Common myeloid progenitor, CD34-positive (primary cell): ENCODE data around the gene SUN2.
A peak's percentile ranks its signal among the peaks of the same experiment; 100 is the strongest.

Source experiments
- CTCF ChIA-PET: fragments of 350-600 bp; sonication (Branson Sonifier 250); formaldehyde crosslinking; loops from one replicate; lab custom pipeline; 2021; ENCODE audit warnings: antibody characterized with exemption; lab: Charles Lee
- POLR2A ChIA-PET: fragments of 350-600 bp; sonication (Branson Sonifier 250); formaldehyde crosslinking; loops from one replicate; lab custom pipeline; 2021; ENCODE audit warnings: antibody characterized with exemption; lab: Charles Lee
- DNase-seq, 3 donors: peaks; one replicate each; pipeline versions ENCODE4 v3.0.0 to v3.0.0-alpha.2; 2013
- H3K27ac ChIP-seq, 2 experiments: 1 replicate in 1 of 2; 2 replicates in 1 of 2; pipeline ENCODE4 v1.7.0; 2013; ENCODE audit warnings: inconsistent platforms in 2 of 2, low read length in 2 of 2, mild to moderate bottlenecking in 2 of 2, low read depth in 1 of 2, moderate library complexity in 1 of 2; ENCODE audit not compliant: severe bottlenecking in 2 of 2, insufficient read depth in 1 of 2, poor library complexity in 1 of 2
- H3K27me3 ChIP-seq, 5 experiments: replicated peaks in 2 of 5; 1 replicate in 3 of 5; 2 replicates in 2 of 5; pipeline versions ENCODE4 v1.6.1 to v1.7.0; 2013; ENCODE audit warnings: low read length in 4 of 5, mild to moderate bottlenecking in 2 of 5, moderate library complexity in 2 of 5, inconsistent platforms in 1 of 5; ENCODE audit not compliant: insufficient read depth in 5 of 5, control insufficient read depth in 4 of 5
- H3K36me3 ChIP-seq, 4 experiments: 1 replicate in 2 of 4; 2 replicates in 2 of 4; pipeline versions ENCODE4 v1.6.1 to v1.7.0; 2013; ENCODE audit warnings: low read length in 3 of 4, control low read depth in 1 of 4, mild to moderate bottlenecking in 1 of 4; ENCODE audit not compliant: control insufficient read depth in 4 of 4, insufficient read depth in 4 of 4
- H3K4me1 ChIP-seq, 4 experiments: 1 replicate in 3 of 4; 2 replicates in 1 of 4; pipeline versions ENCODE4 v1.6.1 to v1.7.1; 2013; ENCODE audit warnings: low read length in 3 of 4, mild to moderate bottlenecking in 3 of 4, control low read depth in 1 of 4, inconsistent platforms in 1 of 4, moderate library complexity in 1 of 4; ENCODE audit not compliant: control insufficient read depth in 4 of 4, insufficient read depth in 4 of 4; ENCODE audit errors: control extremely low read depth in 1 of 4
- H3K4me3 ChIP-seq, 7 experiments: 1 replicate in 4 of 7; 2 replicates in 3 of 7; pipeline versions ENCODE4 v1.5.1 to v1.7.0; 2013; ENCODE audit warnings: mild to moderate bottlenecking in 7 of 7, low read length in 6 of 7, moderate library complexity in 6 of 7, inconsistent platforms in 2 of 7, low read depth in 2 of 7, control low read depth in 1 of 7; ENCODE audit not compliant: insufficient read depth in 4 of 7, control insufficient read depth in 1 of 7; ENCODE audit errors: extremely low read depth in 1 of 7
- H3K9me3 ChIP-seq, 5 experiments: 1 replicate in 4 of 5; 2 replicates in 1 of 5; pipeline versions ENCODE4 v1.6.1 to v1.7.1; 2013; ENCODE audit warnings: low read length in 4 of 5, mild to moderate bottlenecking in 2 of 5, inconsistent platforms in 1 of 5, low read depth in 1 of 5, moderate library complexity in 1 of 5; ENCODE audit not compliant: control insufficient read depth in 4 of 5, insufficient read depth in 2 of 5; ENCODE audit errors: control extremely low read depth in 1 of 5
- WGBS: methylation state at CpG from one replicate; pipeline ENCODE4 v1.1.5; 2013; ENCODE audit not compliant: insufficient coverage; 5-methylcytosine and 5-hydroxymethylcytosine counted together

SUN2 gene

DNA sequence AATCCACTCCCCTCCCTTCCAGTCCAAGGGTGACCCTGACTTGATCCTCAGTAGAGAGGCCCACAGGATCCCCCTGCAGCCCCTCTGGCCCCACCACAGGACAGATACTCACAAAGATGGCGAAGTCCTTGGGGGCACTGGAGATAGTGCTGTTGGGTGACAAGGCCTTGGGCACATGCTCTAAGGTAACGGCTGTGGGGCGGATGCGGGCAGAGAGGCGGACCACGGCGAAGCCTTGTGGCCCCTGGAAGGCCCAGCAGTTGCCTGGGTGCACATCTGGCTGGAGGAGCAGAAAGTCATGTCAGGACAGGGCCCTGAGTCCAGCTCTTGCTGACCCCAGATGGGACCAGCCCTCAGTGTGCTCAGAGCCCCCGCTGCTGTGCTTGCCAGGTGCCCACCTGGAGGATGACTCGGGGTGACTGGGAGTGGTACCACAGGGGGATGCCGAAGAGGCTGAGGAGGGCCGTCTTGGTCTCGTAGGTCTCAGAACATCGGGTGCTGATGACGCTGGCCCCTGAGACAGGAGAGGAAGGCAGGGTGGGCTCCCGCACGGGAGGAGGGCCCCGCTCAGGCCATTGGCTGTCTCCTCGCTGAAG lies 17.2 kb downstream of the SUN2 start:
- WGBS: 96% methylated on average over 18 of the region's 18 CpGs
- H3K4me1 ChIP-seq: peaks cover 0 to 21% (median 2%) of the 10 kb centered on the region in 4 experiments
- H3K36me3 ChIP-seq: peaks cover 8 to 99% (median 85%) of the 10 kb centered on the region in 4 experiments
- H3K27me3 ChIP-seq: no peaks in the 10 kb centered on the region
- ChIA-PET POLR2A (interaction anchor here (0.6 kb wide), 1 partner anchor 18 kb away, joined by 3 read pairs; no protein-coding TSS in a partner anchor), CTCF (interaction anchor here (1.5 to 6.6 kb wide), 3 partner anchors 11 to 24 kb away, joined by 3 to 64 read pairs (median 5); no protein-coding TSS in a partner anchor)
- DNase-seq: no peak
- H3K4me3 ChIP-seq: no peak overlapping the region
- no peak overlapping the region for H3K27ac ChIP-seq
- no peaks in the 10 kb centered on the region for H3K9me3 ChIP-seq

DNA sequence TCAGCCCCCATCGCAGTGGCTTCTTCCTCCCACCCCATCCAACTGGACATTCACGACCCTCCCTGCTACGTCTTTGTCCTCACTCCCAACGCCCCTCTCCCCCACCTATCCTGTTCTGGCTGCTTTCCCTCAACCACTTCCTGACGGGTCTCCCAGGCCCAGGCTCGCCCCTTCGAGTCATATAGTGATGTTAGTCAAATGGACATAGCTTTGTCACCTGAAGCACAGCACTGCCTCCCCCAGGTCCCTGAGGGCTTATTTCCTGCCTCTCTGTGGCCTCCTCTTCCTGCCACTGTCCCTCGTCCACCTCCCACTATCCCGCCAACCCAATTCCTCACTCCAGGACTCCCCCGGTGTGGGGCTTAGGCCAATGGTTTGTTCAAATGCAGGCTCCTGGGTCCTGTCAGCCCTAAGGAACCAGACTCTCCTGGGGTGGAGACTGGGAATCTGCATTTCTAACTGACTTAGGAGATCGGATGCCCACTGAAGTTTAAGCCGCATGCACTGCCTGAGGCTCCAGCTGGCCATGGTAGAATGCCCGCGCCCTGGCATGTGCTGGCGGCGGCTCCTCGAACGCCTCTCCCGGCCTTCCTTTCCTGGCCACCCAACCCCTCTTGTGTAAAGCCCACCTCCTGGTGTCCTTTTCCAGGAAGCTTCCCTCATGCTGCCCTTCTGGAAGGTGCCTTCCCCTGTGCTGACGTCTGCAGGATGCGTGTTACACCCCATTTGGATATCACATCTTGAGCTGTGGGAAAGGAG lies 18.3 kb downstream of the SUN2 start:
- Histone ChIP-seq H3K4me3 (no peak overlapping the region), H3K36me3 (peaks cover 8 to 96% (median 79%) of the 10 kb centered on the region in 4 experiments), H3K9me3 (no peaks in the 10 kb centered on the region), H3K27ac (no peak overlapping the region), H3K4me1 (peaks cover 0 to 21% (median 3%) of the 10 kb centered on the region in 4 experiments), H3K27me3 (no peaks in the 10 kb centered on the region)
- DNase-seq: no peak
- ChIA-PET CTCF (interaction anchor here (0.8 to 7.2 kb wide), 3 partner anchors 10 to 28 kb away, joined by 3 to 64 read pairs (median 42); no protein-coding TSS in a partner anchor), POLR2A (interaction anchor here (0.6 to 0.7 kb wide), 2 partner anchors 74 to 139 kb away, joined by 3 to 4 read pairs; no protein-coding TSS in a partner anchor)
- 79% methylated on average over 21 of the region's 21 CpGs for WGBS

DNA sequence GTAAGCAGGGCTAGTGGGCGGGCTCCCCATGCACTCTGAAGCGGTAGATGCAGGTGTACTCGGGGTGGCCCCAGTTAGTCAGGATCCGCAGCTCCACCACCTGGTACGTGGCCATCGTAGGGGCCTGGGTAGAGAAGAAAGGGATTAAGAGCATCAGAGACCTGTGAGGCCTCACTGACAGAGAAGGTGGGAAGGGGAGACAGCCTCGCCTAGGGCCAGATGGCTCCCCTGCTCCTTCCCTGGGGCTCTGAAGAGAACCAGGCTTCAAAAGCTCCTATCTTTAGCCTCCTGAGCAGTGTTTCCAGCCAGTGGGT lies 19.6 kb downstream of the SUN2 start:
- no peaks in the 10 kb centered on the region for H3K27me3 ChIP-seq
- WGBS: 91% methylated on average over 4 of the region's 7 CpGs
- CTCF ChIA-PET: interaction anchor here (0.8 to 7.2 kb wide), 6 partner anchors 12 to 134 kb away, joined by 3 to 64 read pairs (median 4); no protein-coding TSS in a partner anchor
- no peak for DNase-seq
- peaks cover 8 to 97% (median 74%) of the 10 kb centered on the region in 4 experiments for H3K36me3 ChIP-seq
- H3K9me3 ChIP-seq: no peaks in the 10 kb centered on the region
- no peak overlapping the region for H3K4me3 ChIP-seq
- H3K27ac ChIP-seq: no peak overlapping the region
- POLR2A ChIA-PET: interaction anchor here (0.8 to 1.0 kb wide), 3 partner anchors 11 to 29 kb away, joined by 3 to 4 read pairs (median 3); no protein-coding TSS in a partner anchor
- peaks cover 0 to 21% (median 3%) of the 10 kb centered on the region in 4 experiments for H3K4me1 ChIP-seq

DNA sequence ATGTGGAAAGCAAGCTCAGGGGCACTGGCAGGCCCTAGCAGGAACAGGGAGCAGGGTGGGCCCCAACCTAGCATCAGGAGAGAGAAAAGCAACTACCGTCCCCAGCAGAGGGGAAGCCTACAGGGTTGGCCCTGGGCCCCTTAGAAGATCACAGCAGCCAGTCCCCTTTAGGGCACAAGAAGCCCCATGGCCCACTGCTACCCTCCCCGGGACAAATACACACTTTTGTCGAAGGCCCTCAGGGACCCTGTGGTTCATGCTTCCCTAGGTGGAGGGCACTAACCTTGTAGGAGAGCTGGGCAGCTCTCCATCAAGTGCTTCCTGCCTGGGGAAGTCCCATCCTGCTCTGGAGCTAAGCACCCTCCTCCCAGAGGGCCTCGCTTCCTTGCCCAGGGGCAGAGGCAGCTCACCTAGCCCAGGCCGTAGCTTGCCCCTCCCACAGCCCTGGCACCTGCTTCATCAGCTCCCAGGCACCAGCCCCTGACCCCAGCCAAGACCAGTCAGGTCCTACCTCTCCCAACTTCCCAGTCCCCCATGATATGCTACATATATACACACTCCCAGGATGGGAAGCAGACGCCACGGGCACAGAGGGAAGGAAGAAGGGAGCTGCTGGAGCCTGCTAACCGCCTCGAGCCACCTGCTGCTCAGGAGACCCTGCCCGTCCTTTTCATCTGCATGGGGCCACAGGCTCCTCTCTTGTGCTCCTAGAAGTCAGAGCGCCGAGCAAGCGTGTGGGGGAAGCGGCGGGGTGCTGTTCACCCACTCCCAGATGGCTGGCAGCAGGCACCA lies 20.1 kb downstream of the SUN2 start:
- ChIA-PET CTCF (interaction anchor here (0.8 to 7.2 kb wide), 6 partner anchors 12 to 134 kb away, joined by 3 to 64 read pairs (median 4); no protein-coding TSS in a partner anchor), POLR2A (interaction anchor here (0.8 to 1.0 kb wide), 3 partner anchors 11 to 28 kb away, joined by 3 to 4 read pairs (median 3); no protein-coding TSS in a partner anchor)
- 75% methylated on average over 15 of the region's 15 CpGs for WGBS
- Histone ChIP-seq H3K4me1 (peaks cover 0 to 21% (median 3%) of the 10 kb centered on the region in 4 experiments), H3K36me3 (peaks cover 8 to 96% (median 72%) of the 10 kb centered on the region in 4 experiments), H3K27ac (peak overlapping the region in 1 of 2 experiments; percentile 40), H3K9me3 (no peaks in the 10 kb centered on the region), H3K27me3 (no peaks in the 10 kb centered on the region), H3K4me3 (no peak overlapping the region)
- DNase-seq: no peak

DNA sequence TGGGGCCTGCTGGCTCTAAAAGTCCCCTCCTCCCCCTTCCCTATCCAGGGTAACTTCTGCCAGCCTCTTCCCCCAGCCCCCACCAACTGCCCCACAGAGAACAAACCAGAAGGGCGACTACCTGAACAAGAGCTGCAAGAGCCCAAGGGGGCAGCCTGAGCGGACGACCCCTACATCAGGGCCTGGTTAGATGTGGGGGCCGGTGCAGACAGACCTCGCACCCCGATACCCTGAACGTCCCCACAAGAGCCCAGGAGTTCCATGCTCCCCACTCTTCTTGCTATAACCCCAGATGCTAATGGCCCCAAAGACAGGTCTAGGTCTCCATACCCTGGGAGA lies 20.7 kb downstream of the SUN2 start:
- Histone ChIP-seq H3K4me1 (peaks cover 0 to 21% (median 3%) of the 10 kb centered on the region in 4 experiments), H3K4me3 (no peak overlapping the region), H3K27me3 (no peaks in the 10 kb centered on the region), H3K9me3 (no peaks in the 10 kb centered on the region), H3K36me3 (peaks cover 8 to 96% (median 72%) of the 10 kb centered on the region in 4 experiments), H3K27ac (no peak overlapping the region)
- ChIA-PET CTCF (interaction anchor here (0.8 to 7.2 kb wide), 7 partner anchors 11 to 108 kb away, joined by 3 to 64 read pairs (median 6); no protein-coding TSS in a partner anchor), POLR2A (interaction anchor here (1.0 kb wide), 1 partner anchor 10 kb away, joined by 4 read pairs; no protein-coding TSS in a partner anchor)
- DNase-seq: no peak
- WGBS: 95% methylated on average over 7 of the region's 7 CpGs

DNA sequence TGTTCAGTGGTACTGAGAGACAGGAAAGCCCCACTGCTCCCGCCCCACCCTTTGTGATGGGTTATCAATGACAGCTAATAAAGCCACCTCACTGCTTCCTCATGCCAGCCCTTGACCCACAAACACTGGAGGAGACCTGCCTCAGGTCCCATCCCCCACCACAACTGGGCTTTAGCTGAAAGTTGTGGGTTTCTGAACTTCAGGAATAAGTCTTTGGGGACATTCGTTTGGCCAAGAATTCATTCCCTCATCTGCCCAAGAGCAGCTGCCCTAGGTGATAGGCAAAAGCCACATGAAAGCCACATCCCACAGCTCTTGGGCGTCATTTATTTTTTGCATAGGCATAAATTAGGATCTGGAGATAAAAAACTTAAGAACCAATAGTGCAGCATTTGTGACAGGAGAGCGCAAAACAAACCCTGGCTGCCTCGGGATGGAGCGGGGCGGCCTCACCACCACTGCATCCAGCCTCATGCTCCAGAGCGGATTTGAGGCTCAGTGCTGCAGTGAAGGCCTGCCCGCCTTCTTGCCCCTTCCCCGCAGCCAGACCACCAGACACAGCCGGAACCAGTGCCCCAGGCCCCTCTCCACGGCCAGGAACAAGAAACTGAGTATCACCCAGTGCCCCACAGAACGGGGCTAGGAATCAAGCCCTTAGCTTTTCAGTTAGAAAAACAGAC lies 21.2 kb downstream of the SUN2 start:
- no peak overlapping the region for H3K27ac ChIP-seq
- H3K4me3 ChIP-seq: no peak overlapping the region
- no peaks in the 10 kb centered on the region for H3K27me3 ChIP-seq
- POLR2A ChIA-PET: no interaction called here
- DNase-seq: no peak
- CTCF ChIA-PET: interaction anchor here (0.9 to 7.2 kb wide), 8 partner anchors 8 to 109 kb away, joined by 3 to 64 read pairs (median 13); no protein-coding TSS in a partner anchor
- H3K36me3 ChIP-seq: peaks cover 8 to 96% (median 72%) of the 10 kb centered on the region in 4 experiments
- H3K4me1 ChIP-seq: peaks cover 0 to 21% (median 3%) of the 10 kb centered on the region in 4 experiments
- 85% methylated on average over 10 of the region's 13 CpGs for WGBS
- no peaks in the 10 kb centered on the region for H3K9me3 ChIP-seq
